ENCODE data around the gene PRRC2B. TPM values are rescaled to one million over a fixed set of nuclear protein-coding genes. Genes with fewer than 3 reads are reported as not detected.

Gene PRRC2B
- total RNA-seq, 3 donors from 2014 or later = 89.7 to 102 (median 92.2) TPM

Other genes with a start within 250 kb of the PRRC2B start
- 10 to 100 TPM; 24.1 to 31.3 (median 29.8) TPM for gene FAM78A, start 117.6 kb upstream of the PRRC2B start, total RNA-seq
- not detected for gene PLPP7, start 104.4 kb upstream of the PRRC2B start, total RNA-seq
- gene POMT1, start 108.8 kb downstream of the PRRC2B start, total RNA-seq = 10 to 100 TPM; 14.0 to 20.0 (median 16.5) TPM
- 10 to 100 TPM; 21.1 to 23.3 (median 22.9) TPM for gene UCK1, start 137.2 kb downstream of the PRRC2B start, total RNA-seq
- gene PRRT1B, start 151.4 kb downstream of the PRRC2B start, total RNA-seq = not detected

Measured in activated T-cell treated with anti-CD3 and anti-CD28 coated beads, Interleukin-2, amount 50 U/mL, for 4 hours (primary cell).